ENCODE results near the gene ATP7B.
"Not testable (repeated sequence)": the region's sequence is repeated elsewhere in the genome, so short reads cannot be mapped to it uniquely, and the experiment has no call there.

The ATP7B gene

GRCh38 chr13:52036037-52036436, 24.8 kb upstream of the ATP7B start:
- Histone ChIP-seq H3K27me3 (replicated peaks; ENCODE audit: insufficient read depth, low read length) (no peaks in the 10 kb centered on the region), H3K79me2 (ENCODE audit: low read length) (no peaks in the 10 kb centered on the region), H3K4me3 (ENCODE audit: low read length) (no peak overlapping the region), H3K9me3 (replicated peaks; ENCODE audit: insufficient read depth, low read length) (no peaks in the 10 kb centered on the region), H3K4me2 (ENCODE audit: low read depth, low read length) (no peak overlapping the region), H3K9ac (ENCODE audit: low read length) (no peak overlapping the region), H3F3A (ENCODE audit: insufficient read depth, low read length) (no peaks in the 10 kb centered on the region), H3K4me1 (ENCODE audit: low read length) (no peaks in the 10 kb centered on the region), H3K36me3 (replicated peaks; ENCODE audit: insufficient read depth, low read length) (no peaks in the 10 kb centered on the region), H4K20me1 (ENCODE audit: insufficient read depth, low read length) (no peaks in the 10 kb centered on the region), H2AFZ (ENCODE audit: low read length) (no peak overlapping the region), H3K27ac (ENCODE audit: low read length) (no peak overlapping the region), H3K9me2 (replicated peaks; ENCODE audit: insufficient read depth, low read length) (no peaks in the 10 kb centered on the region)
- DNase-seq: no peak
- no peak for TF ChIP-seq EZH2phosphoT487 (IDR thresholded peaks at IDR 0.05; ENCODE audit: low read length)
- TF ChIP-seq CTCF (IDR thresholded peaks at IDR 0.05; ENCODE audit: low read length): no peak
- TF ChIP-seq EZH2 (optimal IDR thresholded peaks at IDR 0.05; ENCODE audit: low read depth, low read length): no peak

GRCh38 chr13:52034616-52035226, 23.5 kb upstream of the ATP7B start:
- TF ChIP-seq CTCF (IDR thresholded peaks at IDR 0.05; ENCODE audit: low read length) (no peak), EZH2 (optimal IDR thresholded peaks at IDR 0.05; ENCODE audit: low read depth, low read length) (no peak), EZH2phosphoT487 (IDR thresholded peaks at IDR 0.05; ENCODE audit: low read length) (no peak)
- Histone ChIP-seq H3K27ac (ENCODE audit: low read length) (no peak overlapping the region), H4K20me1 (ENCODE audit: insufficient read depth, low read length) (no peaks in the 10 kb centered on the region), H3K9me2 (replicated peaks; ENCODE audit: insufficient read depth, low read length) (no peaks in the 10 kb centered on the region), H3K4me2 (ENCODE audit: low read depth, low read length) (no peak overlapping the region), H3K4me3 (ENCODE audit: low read length) (no peak overlapping the region), H2AFZ (ENCODE audit: low read length) (no peak overlapping the region), H3K27me3 (replicated peaks; ENCODE audit: insufficient read depth, low read length) (no peaks in the 10 kb centered on the region), H3K4me1 (ENCODE audit: low read length) (no peaks in the 10 kb centered on the region), H3K9ac (ENCODE audit: low read length) (no peak overlapping the region), H3K36me3 (replicated peaks; ENCODE audit: insufficient read depth, low read length) (no peaks in the 10 kb centered on the region), H3F3A (ENCODE audit: insufficient read depth, low read length) (no peaks in the 10 kb centered on the region), H3K79me2 (ENCODE audit: low read length) (no peaks in the 10 kb centered on the region), H3K9me3 (replicated peaks; ENCODE audit: insufficient read depth, low read length) (no peaks in the 10 kb centered on the region)
- no peak for DNase-seq

GRCh38 chr13:52033039-52033438, 21.8 kb upstream of the ATP7B start:
- Histone ChIP-seq H3K4me1 (ENCODE audit: low read length) (no peaks in the 10 kb centered on the region), H3K9me3 (replicated peaks; ENCODE audit: insufficient read depth, low read length) (no peaks in the 10 kb centered on the region), H3K9me2 (replicated peaks; ENCODE audit: insufficient read depth, low read length) (no peaks in the 10 kb centered on the region), H3K79me2 (ENCODE audit: low read length) (no peaks in the 10 kb centered on the region), H4K20me1 (ENCODE audit: insufficient read depth, low read length) (no peaks in the 10 kb centered on the region), H3K4me2 (ENCODE audit: low read depth, low read length) (no peak overlapping the region), H3K27ac (ENCODE audit: low read length) (no peak overlapping the region), H3F3A (ENCODE audit: insufficient read depth, low read length) (no peaks in the 10 kb centered on the region), H3K27me3 (replicated peaks; ENCODE audit: insufficient read depth, low read length) (no peaks in the 10 kb centered on the region), H3K4me3 (ENCODE audit: low read length) (no peak overlapping the region), H3K9ac (ENCODE audit: low read length) (no peak overlapping the region), H2AFZ (ENCODE audit: low read length) (no peak overlapping the region), H3K36me3 (replicated peaks; ENCODE audit: insufficient read depth, low read length) (no peaks in the 10 kb centered on the region)
- no peak for TF ChIP-seq CTCF (IDR thresholded peaks at IDR 0.05; ENCODE audit: low read length)
- no peak for TF ChIP-seq EZH2phosphoT487 (IDR thresholded peaks at IDR 0.05; ENCODE audit: low read length)
- no peak for TF ChIP-seq EZH2 (optimal IDR thresholded peaks at IDR 0.05; ENCODE audit: low read depth, low read length)
- no peak for DNase-seq

- not testable (repeated sequence) for H3K27me3 ChIP-seq (replicated peaks; ENCODE audit: insufficient read depth, low read length); H3K4me2 ChIP-seq (ENCODE audit: low read depth, low read length); H3K36me3 ChIP-seq (replicated peaks; ENCODE audit: insufficient read depth, low read length); H3K4me1 ChIP-seq (ENCODE audit: low read length); H3K9me3 ChIP-seq (replicated peaks; ENCODE audit: insufficient read depth, low read length); H3K4me3 ChIP-seq (ENCODE audit: low read length); DNase-seq; H3F3A ChIP-seq (ENCODE audit: insufficient read depth, low read length); H4K20me1 ChIP-seq (ENCODE audit: insufficient read depth, low read length); H3K9ac ChIP-seq (ENCODE audit: low read length); H3K79me2 ChIP-seq (ENCODE audit: low read length); H2AFZ ChIP-seq (ENCODE audit: low read length); H3K9me2 ChIP-seq (replicated peaks; ENCODE audit: insufficient read depth, low read length); H3K27ac ChIP-seq (ENCODE audit: low read length)
Observed at GRCh38 chr13:52030401-52030800, 19.2 kb upstream of the ATP7B start.
